Panc1 (cell line): ENCODE measurements around the gene SLIT3.

Source experiments
- POLR2AphosphoS5 ChIP-seq: IDR thresholded peaks from 2 replicates; pipeline ENCODE4 v1.6.1; 2012; ENCODE audit warnings: mild to moderate bottlenecking, low read depth, low read length, moderate library complexity
- SIN3A ChIP-seq: IDR thresholded peaks from 2 replicates; pipeline ENCODE4 v1.6.1; 2012; ENCODE audit warnings: low read depth, mild to moderate bottlenecking, low read length, moderate library complexity, borderline replicate concordance; ENCODE audit not compliant: insufficient read depth
- TCF7L2 ChIP-seq: IDR thresholded peaks from 2 replicates; pipeline ENCODE4 v1.6.1; 2011; ENCODE audit warnings: mild to moderate bottlenecking, low read depth, low read length, inconsistent platforms
- TF ChIP-seq, protein P1 (sequence below): fragments of 450-650 bp; IDR thresholded peaks from 2 replicates; pipeline ENCODE4 v1.5.1; 2017; ENCODE audit warnings: mild to moderate bottlenecking
- TF ChIP-seq, protein P2 (sequence below), 2 experiments: IDR thresholded peaks; 2 replicates each; pipeline ENCODE4 v1.6.1; 2011 to 2012; ENCODE audit warnings: low read depth in 2 of 2, control low read depth in 1 of 2, low read length in 1 of 2, mild to moderate bottlenecking in 1 of 2, moderate library complexity in 1 of 2; ENCODE audit not compliant: insufficient read depth in 1 of 2

DNA sequence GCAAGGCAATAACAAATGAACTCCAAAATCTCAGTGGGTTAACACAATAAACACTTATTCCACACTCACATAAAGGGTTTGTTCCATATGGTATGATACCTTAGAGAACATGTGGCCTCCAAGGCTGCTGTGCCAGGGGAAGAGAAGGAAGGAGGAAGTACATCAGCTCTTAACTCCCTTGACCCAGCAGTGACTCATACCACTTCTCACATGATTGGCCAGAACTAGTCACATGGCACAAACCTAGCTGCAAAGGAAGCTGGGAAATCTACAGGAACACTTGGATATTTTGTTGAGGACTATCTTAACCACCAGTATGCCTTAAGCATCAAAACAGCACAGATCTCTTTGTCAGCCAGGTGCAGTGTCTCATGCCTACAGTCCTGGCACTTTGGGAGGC, 99.3 kb downstream of the SLIT3 start:
- TF ChIP-seq SIN3A (no peak), POLR2AphosphoS5 (no peak), TCF7L2 (no peak)
- TF ChIP-seq, protein P1, sequence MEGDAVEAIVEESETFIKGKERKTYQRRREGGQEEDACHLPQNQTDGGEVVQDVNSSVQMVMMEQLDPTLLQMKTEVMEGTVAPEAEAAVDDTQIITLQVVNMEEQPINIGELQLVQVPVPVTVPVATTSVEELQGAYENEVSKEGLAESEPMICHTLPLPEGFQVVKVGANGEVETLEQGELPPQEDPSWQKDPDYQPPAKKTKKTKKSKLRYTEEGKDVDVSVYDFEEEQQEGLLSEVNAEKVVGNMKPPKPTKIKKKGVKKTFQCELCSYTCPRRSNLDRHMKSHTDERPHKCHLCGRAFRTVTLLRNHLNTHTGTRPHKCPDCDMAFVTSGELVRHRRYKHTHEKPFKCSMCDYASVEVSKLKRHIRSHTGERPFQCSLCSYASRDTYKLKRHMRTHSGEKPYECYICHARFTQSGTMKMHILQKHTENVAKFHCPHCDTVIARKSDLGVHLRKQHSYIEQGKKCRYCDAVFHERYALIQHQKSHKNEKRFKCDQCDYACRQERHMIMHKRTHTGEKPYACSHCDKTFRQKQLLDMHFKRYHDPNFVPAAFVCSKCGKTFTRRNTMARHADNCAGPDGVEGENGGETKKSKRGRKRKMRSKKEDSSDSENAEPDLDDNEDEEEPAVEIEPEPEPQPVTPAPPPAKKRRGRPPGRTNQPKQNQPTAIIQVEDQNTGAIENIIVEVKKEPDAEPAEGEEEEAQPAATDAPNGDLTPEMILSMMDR = no peak
- TF ChIP-seq, protein P2, sequence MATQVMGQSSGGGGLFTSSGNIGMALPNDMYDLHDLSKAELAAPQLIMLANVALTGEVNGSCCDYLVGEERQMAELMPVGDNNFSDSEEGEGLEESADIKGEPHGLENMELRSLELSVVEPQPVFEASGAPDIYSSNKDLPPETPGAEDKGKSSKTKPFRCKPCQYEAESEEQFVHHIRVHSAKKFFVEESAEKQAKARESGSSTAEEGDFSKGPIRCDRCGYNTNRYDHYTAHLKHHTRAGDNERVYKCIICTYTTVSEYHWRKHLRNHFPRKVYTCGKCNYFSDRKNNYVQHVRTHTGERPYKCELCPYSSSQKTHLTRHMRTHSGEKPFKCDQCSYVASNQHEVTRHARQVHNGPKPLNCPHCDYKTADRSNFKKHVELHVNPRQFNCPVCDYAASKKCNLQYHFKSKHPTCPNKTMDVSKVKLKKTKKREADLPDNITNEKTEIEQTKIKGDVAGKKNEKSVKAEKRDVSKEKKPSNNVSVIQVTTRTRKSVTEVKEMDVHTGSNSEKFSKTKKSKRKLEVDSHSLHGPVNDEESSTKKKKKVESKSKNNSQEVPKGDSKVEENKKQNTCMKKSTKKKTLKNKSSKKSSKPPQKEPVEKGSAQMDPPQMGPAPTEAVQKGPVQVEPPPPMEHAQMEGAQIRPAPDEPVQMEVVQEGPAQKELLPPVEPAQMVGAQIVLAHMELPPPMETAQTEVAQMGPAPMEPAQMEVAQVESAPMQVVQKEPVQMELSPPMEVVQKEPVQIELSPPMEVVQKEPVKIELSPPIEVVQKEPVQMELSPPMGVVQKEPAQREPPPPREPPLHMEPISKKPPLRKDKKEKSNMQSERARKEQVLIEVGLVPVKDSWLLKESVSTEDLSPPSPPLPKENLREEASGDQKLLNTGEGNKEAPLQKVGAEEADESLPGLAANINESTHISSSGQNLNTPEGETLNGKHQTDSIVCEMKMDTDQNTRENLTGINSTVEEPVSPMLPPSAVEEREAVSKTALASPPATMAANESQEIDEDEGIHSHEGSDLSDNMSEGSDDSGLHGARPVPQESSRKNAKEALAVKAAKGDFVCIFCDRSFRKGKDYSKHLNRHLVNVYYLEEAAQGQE (IDR thresholded peaks at IDR 0.05; ENCODE audit: insufficient read depth in 1 of 2, low read depth in 2 of 2, low read length in 1 of 2) = no peak
